BJ (cell line): ENCODE measurements around the gene PTPRCAP. TPM values are rescaled to one million over a fixed set of nuclear protein-coding genes. Genes with fewer than 3 reads are reported as not detected.

Experiments used
- CTCF ChIA-PET: fragments of 350-600 bp; formaldehyde crosslinking; extraction: SDS; loops from one replicate; lab custom pipeline; 2021; ENCODE audit warnings: antibody characterized with exemption, inconsistent platforms; lab: Yijun Ruan, JAX
- POLR2A ChIA-PET: fragments of 300-600 bp; sonication (Branson Sonifier 250); formaldehyde crosslinking; extraction: SDS; loops from one replicate; lab custom pipeline; 2021; ENCODE audit warnings: antibody characterized with exemption; lab: Charles Lee
- DNase-seq: peaks from one replicate; pipeline ENCODE4 v3.0.0-alpha.2; 2011; ENCODE audit warnings: low read depth
- H3K27me3 ChIP-seq: 2 replicates; pipeline ENCODE4 v1.6.0; 2011; ENCODE audit warnings: low read length; ENCODE audit not compliant: control insufficient read depth, insufficient read depth
- H3K36me3 ChIP-seq: 2 replicates; pipeline ENCODE4 v1.5.1; 2011; ENCODE audit warnings: low read length; ENCODE audit not compliant: control insufficient read depth, insufficient read depth
- H3K4me3 ChIP-seq: 2 replicates; pipeline ENCODE4 v1.5.1; 2011; ENCODE audit warnings: low read depth, mild to moderate bottlenecking, control low read depth, low read length
- CTCF ChIP-seq: IDR thresholded peaks from 2 replicates; pipeline ENCODE4 v1.5.1; 2011; ENCODE audit warnings: low read depth, mild to moderate bottlenecking, control low read depth, inconsistent platforms, low read length, moderate library complexity; ENCODE audit not compliant: insufficient read depth
- polyA plus RNA-seq: library from polyadenylated mRNA; depleted of rRNA; stranded (reverse); fragments of >200 nt; gene quantifications from 2 replicates; pipeline ENCODE4 v1.2.3, GENCODE V29; 2011

Gene PTPRCAP
- polyA plus RNA-seq, 1 experiment = 0.43 TPM

- TF ChIP-seq CTCF = no peak
- CTCF ChIA-PET = interaction anchor here (1.4 to 1.7 kb wide), 2 partner anchors 23 to 50 kb away, joined by 3 to 6 read pairs; partner anchors contain the start of genes PPP1CA and RPS6KB2
- Histone ChIP-seq H3K27me3 (no peaks in the 10 kb centered on the region), H3K36me3 (no peaks in the 10 kb centered on the region), H3K4me3 (no peak overlapping the region)
- POLR2A ChIA-PET = no interaction called here
- no peak for DNase-seq
These were observed 14.1 kb upstream of the PTPRCAP start for GRCh38 chr11:67451658-67451976.

- no peak for DNase-seq
- H3K27me3 ChIP-seq = no peaks in the 10 kb centered on the region
- no peak for TF ChIP-seq CTCF
- POLR2A ChIA-PET = no interaction called here
- no peak overlapping the region for H3K4me3 ChIP-seq
- CTCF ChIA-PET = interaction anchor here (1.4 to 1.7 kb wide), 2 partner anchors 23 to 49 kb away, joined by 3 to 6 read pairs; partner anchors contain the start of genes PPP1CA and RPS6KB2
- no peaks in the 10 kb centered on the region for H3K36me3 ChIP-seq
These were observed 13.5 kb upstream of the PTPRCAP start for GRCh38 chr11:67450796-67451657.

GRCh38 chr11:67449116-67449844 is 11.8 kb upstream of the PTPRCAP start:
- no peak for TF ChIP-seq CTCF
- ChIA-PET CTCF (no interaction called here), POLR2A (no interaction called here)
- H3K4me3 ChIP-seq = no peak overlapping the region
- H3K36me3 ChIP-seq = no peaks in the 10 kb centered on the region
- no peak for DNase-seq
- no peaks in the 10 kb centered on the region for H3K27me3 ChIP-seq

GRCh38 chr11:67448220-67448609 is 10.7 kb upstream of the PTPRCAP start:
- Histone ChIP-seq H3K36me3 (no peaks in the 10 kb centered on the region), H3K27me3 (no peaks in the 10 kb centered on the region), H3K4me3 (no peak overlapping the region)
- TF ChIP-seq CTCF = no peak
- no peak for DNase-seq
- CTCF ChIA-PET = no interaction called here
- POLR2A ChIA-PET = no interaction called here

- Histone ChIP-seq H3K27me3 (no peaks in the 10 kb centered on the region), H3K36me3 (peaks cover 11% of the 10 kb centered on the region), H3K4me3 (no peak overlapping the region)
- CTCF ChIA-PET = interaction anchor here (0.7 kb wide), 1 partner anchor 14 kb away, joined by 3 read pairs; no protein-coding TSS in a partner anchor
- TF ChIP-seq CTCF = no peak
- no peak for DNase-seq
- POLR2A ChIA-PET = no interaction called here
These were observed 8.0 kb upstream of the PTPRCAP start for GRCh38 chr11:67445515-67445914.
